Measurements from ENCODE around the gene NVL. TPM values are rescaled to one million over a fixed set of nuclear protein-coding genes. Genes with fewer than 3 reads are reported as not detected.

The NVL gene
- total and polyA plus RNA-seq, 10 of the 15 experiments (the other 5 are each of a cell fraction or from before 2014, with no cell fraction given) = 20.3 to 49.6 (median 35.2) TPM

DNA sequence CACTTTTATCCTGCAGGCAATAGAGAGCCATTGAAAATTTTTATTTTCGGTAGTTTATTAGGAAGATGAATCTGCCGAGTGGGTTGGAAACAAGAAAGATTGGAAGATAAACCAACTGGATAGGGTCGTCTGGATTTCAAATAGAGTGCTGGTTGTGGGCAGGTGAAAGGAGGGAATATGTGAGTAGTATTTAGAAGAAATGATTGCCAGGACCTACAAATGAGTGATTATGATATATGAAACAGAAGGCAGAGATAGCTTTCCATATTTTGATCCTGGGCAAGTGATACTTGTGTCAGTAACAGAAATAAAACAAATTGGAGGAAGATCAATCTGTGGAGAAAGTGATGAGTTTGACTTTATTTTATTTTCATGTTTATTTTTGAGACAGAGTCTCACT, 29.2 kb upstream of the NVL start:
- H2AFZ ChIP-seq (ENCODE audit: control insufficient read depth, low read depth, low read length) = no peak overlapping the region
- ChIA-PET CTCF (interaction anchor here (1.0 to 2.1 kb wide), 3 partner anchors 13 to 98 kb away, joined by 3 to 12 read pairs (median 3); no protein-coding TSS in a partner anchor), SMC1A (ENCODE audit: uncharacterized antibody, unreplicated experiment) (interaction anchor here (0.9 to 1.2 kb wide), 3 partner anchors 9 to 98 kb away, joined by 3 to 7 read pairs (median 4); no protein-coding TSS in a partner anchor), RAD21 (ENCODE audit: unreplicated experiment) (interaction anchor here (0.6 to 4.1 kb wide), 3 partner anchors 8 to 25 kb away, joined by 3 to 14 read pairs (median 4); no protein-coding TSS in a partner anchor), POLR2A (interaction anchor here (1.4 to 1.9 kb wide), 2 partner anchors 20 to 73 kb away, joined by 3 to 4 read pairs; no protein-coding TSS in a partner anchor)
- H4K20me1 ChIP-seq (ENCODE audit: control insufficient read depth, insufficient read depth) = no peaks in the 10 kb centered on the region
- no peaks in the 10 kb centered on the region; the same call in 2 of the 3 replicates for H3K9me3 ChIP-seq (replicated peaks; ENCODE audit: control insufficient read depth, insufficient read depth, low read length)
- intact Hi-C loops (cut with micrococcal nuclease; ENCODE audit: unreplicated experiment) (no loop called here), in situ Hi-C loops (cut with MboI) (no loop called here)
- no peak for DNase-seq (ENCODE audit: low read depth, low spot score)
- peaks cover 4% of the 10 kb centered on the region; the same call in 1 of the 2 replicates for H3K4me1 ChIP-seq (ENCODE audit: control insufficient read depth, insufficient read depth, low read length)
- TF ChIP-seq NFYA (IDR thresholded peaks at IDR 0.05; ENCODE audit: borderline replicate concordance, low read depth, low read length) (no peak), RUNX3 (IDR thresholded peaks at IDR 0.05; ENCODE audit: low read length) (no peak), SUZ12 (IDR thresholded peaks at IDR 0.05; ENCODE audit: unreplicated experiment) (no peak), CBFB (IDR thresholded peaks at IDR 0.05; ENCODE audit: low read depth) (no peak), POLR2AphosphoS2 (IDR thresholded peaks at IDR 0.05; ENCODE audit: low read depth, low read length) (no peak), HCFC1 (IDR thresholded peaks at IDR 0.05; ENCODE audit: low read length) (no peak)
- TF ChIP-seq, protein P1, sequence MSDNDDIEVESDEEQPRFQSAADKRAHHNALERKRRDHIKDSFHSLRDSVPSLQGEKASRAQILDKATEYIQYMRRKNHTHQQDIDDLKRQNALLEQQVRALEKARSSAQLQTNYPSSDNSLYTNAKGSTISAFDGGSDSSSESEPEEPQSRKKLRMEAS (IDR thresholded peaks at IDR 0.05; ENCODE audit: low read depth, low read length) = no peak
- H3K27ac ChIP-seq (ENCODE audit: control insufficient read depth, insufficient read depth) = no peak overlapping the region
- 81% methylated on average over 3 of the region's 3 CpGs for WGBS (ENCODE audit: insufficient coverage, insufficient replicate concordance, low lambda C conversion rate, missing lambda C conversion rate)
- no peak overlapping the region for H3K4me2 ChIP-seq (ENCODE audit: control insufficient read depth, insufficient read depth)
- 0 out of 4 replicates have a peak, but pooled peaks cover 0 to 3% of the 10 kb centered on the region in 2 experiments for H3K36me3 ChIP-seq (ENCODE audit: control insufficient read depth in 2 of 2, insufficient read depth in 2 of 2, low read length in 1 of 2)
- no peak overlapping the region for H3K9ac ChIP-seq (ENCODE audit: control insufficient read depth, insufficient read depth, low read length)
- peaks cover 37% of the 10 kb centered on the region for H3K79me2 ChIP-seq (ENCODE audit: control insufficient read depth, insufficient read depth, low read length)
- BruUV-seq (replicated peaks) = no TSS peak
- no peak overlapping the region for H3K4me3 ChIP-seq
- no peak for ATAC-seq
- no peaks in the 10 kb centered on the region for H3K27me3 ChIP-seq (replicated peaks in 1 of 2; ENCODE audit: control insufficient read depth in 2 of 2, insufficient read depth in 2 of 2, low read length in 1 of 2)
- FAIRE-seq = no peak
